OCI-LY7 (cell line): ENCODE measurements around the gene MRPS2. TPM values are rescaled to one million over a fixed set of nuclear protein-coding genes. Genes with fewer than 3 reads are reported as not detected.
A peak's percentile ranks its signal among the peaks of the same experiment; 100 is the strongest.

ENCODE experiments used
- BruUV-seq: library from RNA; stranded (reverse); fragments of 400-500 nt; replicated peaks from 2 replicates; lab custom pipeline; 2021; lab: Mats Ljungman, UMichigan
- CTCF ChIA-PET: fragments of 300-600 bp; sonication (Branson Sonifier 250); formaldehyde crosslinking; loops from one replicate; lab custom pipeline; 2022; ENCODE audit warnings: antibody characterized with exemption; ENCODE audit not compliant: unreplicated experiment; lab: Charles Lee
- POLR2A ChIA-PET: fragments of 300-600 bp; sonication (Branson Sonifier 250); formaldehyde crosslinking; loops from one replicate; lab custom pipeline; 2022; ENCODE audit warnings: antibody characterized with exemption; lab: Charles Lee
- DNase-seq: peaks from one replicate; pipeline ENCODE4 v3.0.0-alpha.2; 2015; ENCODE audit warnings: low spot score
- H2AFZ ChIP-seq: fragments of 200-600 bp; sonication (generic), shearing (Covaris generic); 2 replicates; pipeline ENCODE4 v1.6.1; 2014; ENCODE audit warnings: mild to moderate bottlenecking, antibody characterized with exemption, low read length, moderate library complexity
- H3K27ac ChIP-seq: fragments of 200-600 bp; sonication (generic); 2 replicates; pipeline ENCODE4 v1.5.1; 2014; ENCODE audit warnings: mixed run types, low read depth, mild to moderate bottlenecking, moderate library complexity, low read length, inconsistent platforms; ENCODE audit not compliant: poor library complexity, severe bottlenecking
- H3K36me3 ChIP-seq: fragments of 200-600 bp; sonication (generic); 2 replicates; pipeline ENCODE4 v1.6.1; 2014; ENCODE audit warnings: mild to moderate bottlenecking, antibody characterized with exemption, low read length, moderate library complexity, mixed read lengths; ENCODE audit not compliant: insufficient read depth
- H3K4me1 ChIP-seq: fragments of 200-600 bp; sonication (generic); 2 replicates; pipeline ENCODE4 v1.5.1; 2014; ENCODE audit warnings: mild to moderate bottlenecking, low read length; ENCODE audit not compliant: insufficient read depth, poor library complexity, severe bottlenecking
- H3K4me2 ChIP-seq: fragments of 200-600 bp; sonication (generic); 2 replicates; pipeline ENCODE4 v1.6.1; 2014; ENCODE audit warnings: mild to moderate bottlenecking, low read length
- H3K4me3 ChIP-seq: fragments of 200-600 bp; sonication (generic); 2 replicates; pipeline ENCODE4 v1.5.1; 2014; ENCODE audit warnings: mild to moderate bottlenecking, low read depth, low read length; ENCODE audit not compliant: poor library complexity, severe bottlenecking
- H3K79me2 ChIP-seq: fragments of 200-600 bp; sonication (generic); 2 replicates; pipeline ENCODE4 v1.6.1; 2016; ENCODE audit warnings: low read depth, mild to moderate bottlenecking, low read length, moderate library complexity, mixed read lengths; ENCODE audit not compliant: insufficient read depth
- H3K9me2 ChIP-seq: fragments of 200-600 bp; sonication (generic); 2 replicates; pipeline ENCODE4 v1.6.1; 2016; ENCODE audit warnings: mild to moderate bottlenecking, low read length, mixed read lengths; ENCODE audit not compliant: insufficient read depth
- H3K9me3 ChIP-seq: fragments of 200-600 bp; sonication (generic); 2 replicates; pipeline ENCODE4 v1.6.1; 2014; ENCODE audit warnings: mild to moderate bottlenecking, mixed run types, low read length, mixed read lengths
- H4K20me1 ChIP-seq: fragments of 200-600 bp; sonication (generic); 2 replicates; pipeline ENCODE4 v1.6.1; 2014; ENCODE audit warnings: mild to moderate bottlenecking, antibody characterized with exemption, low read length, moderate library complexity, mixed read lengths; ENCODE audit not compliant: insufficient read depth
- CTCF ChIP-seq: fragments of 200-600 bp; sonication (generic); conservative IDR thresholded peaks from 2 replicates; pipeline ENCODE4 v1.5.1; 2014; ENCODE audit warnings: mild to moderate bottlenecking, antibody characterized with exemption, low read length, moderate library complexity, mixed read lengths
- EZH2phosphoT487 ChIP-seq: fragments of 200-600 bp; sonication (generic); IDR thresholded peaks from 2 replicates; pipeline ENCODE4 v1.6.1; 2018; ENCODE audit warnings: low read depth, borderline replicate concordance, mild to moderate bottlenecking, mixed run types, antibody characterized with exemption, low read length, moderate library complexity, mixed read lengths
- intact Hi-C: fragments of 100-400 bp; cut with micrococcal nuclease; formaldehyde crosslinking; loops from one replicate; pipeline ENCODE4 v1.10.0; 2022; ENCODE audit not compliant: unreplicated experiment
- total RNA-seq, 2 experiments: library from RNA; depleted of rRNA in 1 of 2; stranded (reverse); fragments of >200 nt in 1 of 2; shearing (Covaris generic) in 1 of 2; gene quantifications; 2 replicates each; pipeline ENCODE4 v1.2.3, GENCODE V29; 2014 to 2022

MRPS2 gene
- total RNA-seq, 2 experiments from 2014 or later: 42.7 to 55.7 TPM

- no TSS peak for BruUV-seq
- CTCF ChIA-PET: interaction anchor here (0.8 kb wide), 1 partner anchor 561 kb away, joined by 3 read pairs; no protein-coding TSS in a partner anchor
- POLR2A ChIA-PET: no interaction called here
These were observed 1.0 kb downstream of the MRPS2 start for GRCh38 chr9:135501261-135502167.

GRCh38 chr9:135502168-135502872, 1.8 kb downstream of the MRPS2 start:
- H3K79me2 ChIP-seq: peaks cover 16% of the 10 kb centered on the region; the same call in 1 of the 2 replicates
- peaks cover 41% of the 10 kb centered on the region for H3K36me3 ChIP-seq
- peak overlapping the region; percentile 82 for H3K4me2 ChIP-seq
- no peak overlapping the region for H2AFZ ChIP-seq
- H3K27ac ChIP-seq: no peak overlapping the region
- H3K9me2 ChIP-seq: no peaks in the 10 kb centered on the region
- no peaks in the 10 kb centered on the region for H4K20me1 ChIP-seq
- no peaks in the 10 kb centered on the region for H3K9me3 ChIP-seq
- ChIA-PET CTCF (interaction anchor here (0.8 kb wide), 1 partner anchor 562 kb away, joined by 3 read pairs; no protein-coding TSS in a partner anchor), POLR2A (no interaction called here)
- TF ChIP-seq EZH2phosphoT487: no peak
- no peak for TF ChIP-seq CTCF
- peak overlapping the region; percentile 89 for H3K4me3 ChIP-seq
- peaks cover 18% of the 10 kb centered on the region for H3K4me1 ChIP-seq
- no TSS peak for BruUV-seq
- intact Hi-C loops: no loop called here
- no peak for DNase-seq

More at GRCh38 chr9:135501261-135502167, 1.0 kb downstream of the MRPS2 start:
- no peak for DNase-seq
- no peaks in the 10 kb centered on the region for H3K9me3 ChIP-seq
- H3K4me1 ChIP-seq: peaks cover 18% of the 10 kb centered on the region
- H3K36me3 ChIP-seq: peaks cover 41% of the 10 kb centered on the region
- no peaks in the 10 kb centered on the region for H4K20me1 ChIP-seq
- no peak for TF ChIP-seq CTCF
- peak overlapping the region; percentile 89 for H3K4me3 ChIP-seq
- H2AFZ ChIP-seq: peak overlapping the region; percentile 61; the same call in 1 of the 2 replicates
- peak overlapping the region; percentile 82 for H3K4me2 ChIP-seq
- no peak overlapping the region for H3K27ac ChIP-seq
- H3K79me2 ChIP-seq: peaks cover 16% of the 10 kb centered on the region; the same call in 1 of the 2 replicates
- no peaks in the 10 kb centered on the region for H3K9me2 ChIP-seq
- intact Hi-C loops: no loop called here
